GM19372 (cell line): ENCODE measurements around the gene ZNF433.
"Not testable (repeated sequence)": the region's sequence is repeated elsewhere in the genome, so short reads cannot be mapped to it uniquely, and the experiment has no call there.

ENCODE experiments used
- ATAC-seq: cut with Tn5 transposase; IDR thresholded peaks from one replicate; pipeline ENCODE4 v1.9.1; 2021; ENCODE audit warnings: mild to moderate bottlenecking, low read depth, moderate library complexity; ENCODE audit not compliant: unreplicated experiment

ZNF433 gene

GRCh38 chr19:12035220-12036172, at the start of gene ZNF433:
Gene ZNF433 (minus strand): TSS chr19:12035679. CDS start chr19:12035539, 140 bp downstream.
- ATAC-seq = peak; percentile 80

DNA sequence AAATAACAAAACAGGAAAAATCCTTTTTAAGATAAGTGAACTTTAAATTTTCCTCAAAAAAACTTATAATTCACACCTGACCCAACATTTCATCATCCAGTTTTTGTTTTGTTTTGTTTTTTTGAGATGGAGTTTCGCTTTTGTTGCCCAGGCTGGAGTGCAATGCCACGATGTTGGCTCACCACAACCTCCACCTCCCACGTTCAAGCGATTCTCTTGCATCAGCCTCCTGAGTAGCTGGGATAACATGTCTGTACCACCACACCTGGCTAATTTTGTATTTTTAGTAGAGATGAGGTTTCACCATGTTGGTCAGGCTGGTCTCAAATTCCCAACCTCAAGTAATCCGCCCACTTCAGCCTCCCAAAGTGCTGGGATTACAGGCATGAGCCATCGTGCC, 47.9 kb upstream of the ZNF433 start:
- ATAC-seq = not testable (repeated sequence)

DNA sequence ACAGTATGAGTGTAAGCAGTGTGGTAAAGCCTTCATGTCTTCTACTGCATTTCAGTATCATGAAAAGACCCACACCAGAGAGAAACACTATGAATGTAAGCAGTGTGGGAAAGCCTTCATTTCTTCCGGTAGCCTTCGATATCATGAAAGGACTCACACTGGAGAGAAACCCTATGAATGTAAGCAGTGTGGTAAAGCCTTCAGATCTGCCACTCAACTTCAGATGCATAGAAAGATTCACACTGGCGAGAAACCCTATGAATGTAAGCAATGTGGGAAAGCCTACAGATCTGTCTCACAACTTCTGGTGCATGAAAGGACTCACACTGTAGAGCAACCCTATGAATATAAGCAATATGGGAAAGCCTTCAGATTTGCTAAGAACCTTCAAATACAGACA, 41.9 kb upstream of the ZNF433 start:
- ATAC-seq = no peak

DNA sequence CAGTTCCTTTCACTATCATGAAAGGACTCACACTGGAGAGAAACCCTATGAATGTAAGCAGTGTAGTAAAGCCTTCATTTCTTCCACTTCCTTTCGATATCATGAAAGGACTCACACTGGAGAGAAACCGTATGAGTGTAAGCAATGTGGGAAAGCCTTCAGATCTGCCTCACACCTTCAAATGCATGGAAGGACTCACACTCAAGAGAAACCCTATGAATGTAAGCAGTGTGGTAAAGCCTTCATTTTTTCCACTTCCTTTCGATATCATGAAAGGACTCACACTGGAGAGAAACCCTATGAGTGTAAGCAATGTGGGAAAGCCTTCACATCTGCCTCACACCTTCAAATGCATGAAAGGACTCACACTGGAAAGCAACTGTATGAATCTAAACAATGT, 40.9 kb upstream of the ZNF433 start:
- not testable (repeated sequence) for ATAC-seq

DNA sequence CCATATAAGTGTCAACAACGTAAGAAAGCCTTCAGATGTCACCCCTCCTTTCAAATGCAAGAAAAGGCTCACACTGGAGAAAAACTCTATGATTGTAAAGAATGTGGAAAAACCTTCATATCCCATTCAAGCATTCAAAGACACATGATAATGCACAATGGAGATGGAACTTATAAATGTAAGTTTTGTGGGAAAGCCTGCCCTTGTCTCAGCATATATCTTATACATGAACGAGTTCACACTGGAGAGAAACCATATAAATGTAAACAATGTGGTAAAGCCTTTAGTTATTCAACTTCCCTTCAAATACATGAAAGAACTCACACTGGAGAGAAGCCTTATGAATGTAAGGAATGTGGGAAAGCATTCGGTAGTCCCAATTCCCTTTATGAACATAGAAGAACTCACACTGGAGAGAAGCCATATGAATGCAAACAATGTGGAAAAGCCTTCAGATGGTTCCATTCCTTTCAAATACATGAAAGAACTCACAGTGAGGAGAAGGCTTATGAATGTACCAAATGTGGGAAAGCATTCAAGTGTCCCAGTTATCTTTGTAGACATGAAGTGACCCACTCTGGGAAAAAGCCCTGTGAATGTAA, 40.2 kb upstream of the ZNF433 start:
- no peak for ATAC-seq

- no peak for ATAC-seq
Observed at GRCh38 chr19:12064590-12065538, 29.4 kb upstream of the ZNF433 start, which contains the start of gene ZNF844. Gene ZNF844 (plus strand): TSS chr19:12064731. CDS start chr19:12064874, 143 bp downstream.

DNA sequence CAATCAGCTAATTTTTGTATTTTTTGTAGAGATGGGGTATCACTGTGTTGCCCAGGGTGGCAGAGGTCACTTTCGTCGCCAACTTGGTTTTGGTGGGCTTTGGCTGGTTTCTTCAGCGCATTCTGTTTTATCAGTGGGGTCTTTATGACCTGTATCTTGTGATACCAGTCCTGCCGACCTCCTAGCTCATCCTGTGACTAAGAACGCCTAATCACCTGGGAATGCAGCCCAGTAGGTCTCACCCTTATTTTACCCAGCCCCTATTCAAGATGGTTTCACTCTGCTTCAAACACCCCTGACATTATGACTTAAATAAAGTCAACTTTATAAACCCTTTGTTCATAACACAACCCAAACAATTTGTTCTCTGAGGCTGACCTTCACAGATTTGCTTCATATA, 20.3 kb upstream of the ZNF433 start:
- no peak for ATAC-seq

DNA sequence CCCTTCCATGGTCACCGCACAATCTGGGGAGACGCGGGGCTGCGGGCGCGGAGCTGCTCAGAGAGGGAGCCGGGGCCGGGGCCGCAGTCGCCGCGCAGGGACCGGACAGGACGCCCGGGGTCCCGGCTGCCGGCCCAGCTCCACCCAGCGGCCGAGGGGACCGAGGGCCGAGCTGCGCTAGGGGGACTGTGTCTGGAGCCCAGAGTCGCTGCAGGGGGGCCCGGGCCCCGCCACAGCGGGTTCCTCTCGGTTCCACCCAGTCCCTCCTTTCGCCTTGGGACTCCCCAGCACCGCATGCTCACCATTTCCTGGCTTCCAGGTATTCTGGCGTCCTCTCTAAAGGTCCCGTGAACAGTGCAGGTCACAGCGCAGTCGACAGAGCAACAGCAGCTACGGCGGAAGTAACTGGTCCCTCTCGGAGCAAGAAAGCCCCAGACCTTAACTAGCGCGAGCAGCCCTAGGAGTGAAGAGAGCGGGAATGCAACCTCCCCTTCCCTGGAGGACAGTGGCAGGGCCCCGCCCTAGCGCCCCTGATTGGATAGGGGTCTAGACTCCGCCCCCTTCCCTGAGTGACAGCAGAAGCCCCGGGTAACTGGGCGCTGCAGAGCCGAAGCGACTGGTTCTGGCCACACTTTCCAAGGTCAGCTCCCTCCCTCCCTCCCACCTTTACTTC, 17.2 kb upstream of the ZNF433 start, which contains the start of gene ZNF878:
ZNF878 (minus strand) TSS at position 465 of the 673 bp plus-strand sequence; CDS start at position 305, 160 bp downstream.
- no peak for ATAC-seq

DNA sequence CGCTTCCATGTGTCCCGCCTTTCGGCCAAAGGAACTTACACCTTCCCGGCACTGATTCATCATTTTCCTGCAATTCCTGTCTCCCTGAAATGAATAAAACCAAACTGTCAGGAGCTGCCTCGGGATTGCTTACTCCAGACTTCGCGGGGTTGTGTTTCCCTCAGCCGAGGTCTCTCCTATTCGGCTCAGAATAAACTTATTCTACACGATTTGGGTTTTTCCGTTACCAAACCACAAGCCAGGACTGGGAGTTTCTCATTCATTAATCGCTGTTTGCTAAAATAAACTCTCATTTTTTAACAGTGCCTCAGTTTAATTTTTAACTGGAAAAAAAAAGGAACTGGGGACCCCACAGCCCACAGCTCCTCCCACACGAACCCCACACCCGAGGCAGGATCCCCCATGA, 16.6 kb upstream of the ZNF433 start:
- ATAC-seq = no peak

GRCh38 chr19:12047868-12048267, 12.4 kb upstream of the ZNF433 start:
- no peak for ATAC-seq

- ATAC-seq = no peak
Observed at GRCh38 chr19:12043752-12044422, 8.4 kb upstream of the ZNF433 start.

DNA sequence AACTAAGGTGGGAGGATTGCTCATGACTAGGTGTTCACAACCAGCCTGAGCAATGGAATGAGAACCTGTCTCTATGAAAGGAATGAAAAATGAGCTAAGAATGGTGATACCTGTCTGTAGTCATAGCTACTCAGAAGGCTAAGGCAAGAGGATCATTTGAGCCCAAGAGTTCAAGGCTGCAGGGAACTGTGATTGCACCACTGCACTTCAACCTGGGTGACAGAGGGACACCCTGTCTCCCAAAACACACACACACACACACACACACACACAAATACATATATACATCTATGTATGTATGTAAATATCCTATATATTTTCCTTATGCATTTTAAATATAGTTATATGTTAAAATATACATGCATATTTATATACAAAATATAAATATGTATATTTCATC, 7.4 kb upstream of the ZNF433 start:
- ATAC-seq = no peak

- no peak for ATAC-seq
Observed at GRCh38 chr19:12034620-12035019, 859 bp downstream of the ZNF433 start.

GRCh38 chr19:12034198-12034597, 1.3 kb downstream of the ZNF433 start:
- no peak for ATAC-seq

- no peak for ATAC-seq
Observed at GRCh38 chr19:12015753-12016116, 19.7 kb downstream of the ZNF433 start.

- ATAC-seq = no peak
Observed at GRCh38 chr19:12015015-12015752, 20.3 kb downstream of the ZNF433 start.

DNA sequence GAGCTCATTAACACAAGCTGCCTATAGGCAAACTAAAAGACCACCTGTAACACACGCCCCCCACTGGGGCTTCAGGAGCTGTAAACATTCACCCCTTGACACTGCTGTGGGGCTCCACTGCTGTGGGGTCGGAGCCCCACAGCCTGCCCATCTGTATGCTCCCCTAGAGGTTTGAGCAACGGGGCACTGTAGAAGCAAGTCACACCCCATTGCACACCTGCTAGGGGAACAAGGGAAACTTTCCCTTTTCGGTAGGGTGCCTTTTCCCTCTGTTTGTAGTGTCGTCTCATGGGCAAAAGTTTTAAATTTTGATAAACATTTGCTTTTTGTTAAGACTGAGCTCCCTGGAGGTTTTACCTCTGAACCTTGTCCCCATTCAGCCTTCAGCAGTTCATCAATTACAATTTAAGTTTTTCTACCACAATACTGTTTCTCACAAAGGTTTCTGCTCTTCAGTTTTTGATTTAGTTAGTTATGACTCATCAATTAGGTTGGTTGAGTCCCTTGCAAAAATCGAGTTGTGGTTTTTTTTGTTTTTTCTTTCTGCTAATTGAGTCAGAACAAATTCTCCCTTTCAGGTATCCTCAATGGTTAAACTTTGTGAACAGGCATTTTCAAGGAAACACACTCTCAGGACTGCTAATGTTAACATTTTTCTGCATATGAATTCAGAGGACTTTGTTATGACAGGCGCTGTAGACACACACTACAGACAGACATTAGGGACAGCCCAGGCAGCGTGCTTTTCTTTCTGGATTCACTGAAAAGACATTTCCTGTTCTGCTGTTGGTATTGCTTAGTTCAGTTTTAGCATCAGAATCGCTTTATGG, 35.1 kb downstream of the ZNF433 start:
- ATAC-seq = no peak

GRCh38 chr19:11995174-11995573, 40.3 kb downstream of the ZNF433 start:
- ATAC-seq = no peak
